Body of pancreas (tissue), 4 donors: ENCODE measurements around the gene TMEM164.

Experiments
- CTCF ChIP-seq, 7 experiments: fragments of 450-650 bp in 4 of 7; fragments of 200-600 bp in 3 of 7; sonication (generic) in 3 of 7; IDR thresholded peaks; one replicate each; pipeline ENCODE4 v1.5.1; 2016 to 2019; ENCODE audit warnings: antibody characterized with exemption in 7 of 7
- POLR2A ChIP-seq, 3 donors: fragments of 450-650 bp; IDR thresholded peaks; one replicate each; pipeline ENCODE4 v1.6.1; 2016; ENCODE audit warnings: antibody characterized with exemption in 3 of 3, mild to moderate bottlenecking in 2 of 3

GRCh38 chrX:110038900-110039299 lies 36.0 kb downstream of the TMEM164 start:
- TF ChIP-seq CTCF (IDR thresholded peaks at IDR 0.05): no peak
- TF ChIP-seq POLR2A (IDR thresholded peaks at IDR 0.05): no peak
